Superior temporal gyrus (tissue), 1 donor: ENCODE data around the gene ERMARD.
A peak's percentile ranks its signal among the peaks of the same experiment; 100 is the strongest.

ENCODE experiments used
- DNase-seq: peaks from one replicate; pipeline ENCODE4 v3.0.0-alpha.2; 2016; ENCODE audit errors: extremely low spot score

Gene ERMARD

DNA sequence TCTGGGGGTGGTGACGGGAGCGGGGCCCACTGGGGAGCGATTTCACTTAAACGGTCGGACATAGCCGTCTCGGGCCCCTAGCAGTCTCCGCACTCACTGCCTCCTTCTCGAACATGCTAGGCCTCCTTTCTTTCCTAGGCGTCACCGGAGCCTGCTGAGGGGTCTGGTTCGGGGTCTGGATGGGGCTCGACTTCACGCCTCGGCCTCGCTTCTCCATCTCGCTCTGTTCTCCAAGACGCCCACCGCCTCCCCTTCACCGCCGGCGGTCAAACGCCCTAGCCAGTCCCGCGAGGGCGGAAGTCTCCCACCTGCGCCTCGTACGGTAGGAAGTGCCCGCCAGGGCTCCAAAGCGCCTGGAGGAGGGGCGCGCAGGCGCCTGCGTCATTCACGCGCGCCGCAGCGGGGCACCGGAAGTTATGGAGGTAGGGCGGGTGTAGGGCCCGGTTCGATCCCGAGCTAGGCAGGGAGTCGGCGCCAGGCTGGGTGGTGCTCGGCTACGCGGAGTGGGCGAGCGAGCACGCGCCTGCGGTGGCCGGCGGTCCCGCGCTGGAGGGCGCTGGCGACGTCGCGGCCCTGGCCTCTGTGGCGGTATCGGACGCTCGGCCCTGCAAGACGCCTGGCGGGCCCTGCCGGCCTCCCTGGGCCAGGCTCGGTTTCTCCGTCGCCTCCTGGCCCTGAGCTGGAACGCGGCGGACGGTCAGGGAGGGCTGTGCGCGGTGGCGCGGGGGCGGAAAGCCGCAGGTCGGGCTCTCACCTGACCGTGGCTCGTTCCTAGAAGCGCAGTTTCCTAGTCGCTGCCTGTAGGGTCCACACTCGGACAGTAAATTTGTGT, at the start of gene ERMARD, which contains the start of gene DYNLT2:
TSS of gene ERMARD (plus strand) at position 381 of the 832 bp plus-strand sequence. CDS start at position 417, 36 bp downstream.
TSS of gene DYNLT2 (minus strand) at position 331 of the 832 bp plus-strand sequence. CDS start at position 217, 114 bp downstream.
- peak; percentile 94 for DNase-seq

DNA sequence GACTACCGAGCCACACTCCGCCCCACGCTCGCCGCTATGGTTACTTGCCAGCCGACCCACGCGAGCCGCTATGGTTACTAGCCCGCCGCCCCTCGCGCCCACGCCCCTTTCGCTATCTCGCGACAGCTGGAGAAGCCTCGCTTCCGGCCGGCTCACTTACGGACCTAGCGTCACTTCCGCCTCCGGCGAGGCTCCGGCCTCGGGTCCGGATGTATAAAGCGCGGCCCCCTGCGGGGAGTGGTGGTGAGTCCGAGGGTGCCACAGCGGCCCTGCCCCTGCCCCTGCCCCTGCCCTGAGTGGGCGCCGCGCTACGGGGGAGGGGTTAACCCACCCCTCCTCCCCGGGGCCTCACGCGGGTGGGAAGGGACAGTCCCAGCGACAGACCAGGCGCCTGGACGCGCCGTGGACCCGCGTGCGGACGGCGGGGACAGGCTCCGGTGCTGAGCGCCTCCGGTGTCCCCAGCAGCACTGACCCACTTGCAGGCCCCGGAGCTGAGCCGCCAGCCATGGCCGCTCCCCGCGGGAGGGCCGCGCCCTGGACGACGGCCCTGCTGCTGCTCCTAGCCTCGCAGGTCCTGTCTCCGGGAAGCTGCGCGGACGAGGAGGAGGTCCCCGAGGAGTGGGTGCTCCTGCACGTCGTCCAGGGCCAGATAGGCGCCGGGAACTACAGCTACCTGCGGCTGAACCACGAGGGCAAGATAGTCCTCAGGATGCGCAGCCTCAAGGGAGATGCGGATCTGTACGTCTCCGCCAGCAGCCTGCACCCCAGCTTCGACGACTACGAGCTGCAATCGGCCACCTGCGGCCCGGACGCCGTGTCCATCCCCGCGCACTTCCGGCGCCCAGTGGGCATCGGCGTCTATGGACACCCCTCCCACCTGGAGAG, 49.2 kb upstream of the ERMARD start, which contains the start of the genes C6orf120 and WDR27:
TSS of gene C6orf120 (plus strand) at position 173 of the 886 bp plus-strand sequence. CDS start at position 507, 334 bp downstream.
TSS of gene WDR27 (minus strand) at position 76 of the 886 bp plus-strand sequence. CDS start 13,024 bp downstream, outside the sequence.
- peak; percentile 95 for DNase-seq

GRCh38 chr6:169702840-169703246, 48.6 kb upstream of the ERMARD start:
- DNase-seq = no peak

DNA sequence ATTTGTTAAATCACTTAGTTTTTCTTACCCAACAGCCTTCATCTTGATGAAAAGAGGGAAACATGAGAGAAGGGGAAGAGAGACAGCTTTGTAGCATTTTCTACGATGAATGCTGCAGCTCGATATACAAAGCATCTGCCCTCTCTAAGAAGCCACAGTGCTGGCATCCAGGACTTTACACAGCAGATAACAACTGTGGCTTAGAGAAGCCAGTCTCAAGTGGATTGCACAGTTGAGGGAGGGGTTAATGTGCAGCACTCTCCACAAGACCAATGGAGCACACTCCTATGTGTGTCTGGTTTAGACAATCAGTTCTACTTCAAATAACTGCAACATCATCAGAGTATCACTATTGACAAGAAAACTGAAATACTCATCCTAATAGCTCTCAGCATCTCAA, 43.6 kb upstream of the ERMARD start:
- DNase-seq = no peak

GRCh38 chr6:169709293-169709692, 42.1 kb upstream of the ERMARD start:
- no peak for DNase-seq

DNA sequence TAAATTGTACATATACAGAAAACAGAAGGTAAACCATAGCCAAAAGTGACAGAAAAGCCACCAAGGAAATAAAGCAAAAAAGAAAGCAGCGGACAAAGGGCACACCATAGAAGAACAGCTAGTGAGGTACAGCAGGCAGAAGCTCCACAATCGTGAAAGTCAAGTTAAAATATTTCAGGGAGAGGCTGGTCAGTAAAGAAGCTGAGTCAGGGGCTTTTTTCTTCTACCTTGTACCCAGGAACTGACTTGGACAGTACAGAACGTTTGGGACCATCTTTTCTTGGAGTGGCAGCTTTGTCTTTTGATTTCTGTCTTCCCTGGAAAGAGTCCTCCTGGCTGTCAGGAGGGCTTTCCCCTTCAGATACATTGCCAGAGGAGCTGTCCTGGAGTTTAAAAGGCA, 41.4 kb upstream of the ERMARD start:
- no peak for DNase-seq

DNA sequence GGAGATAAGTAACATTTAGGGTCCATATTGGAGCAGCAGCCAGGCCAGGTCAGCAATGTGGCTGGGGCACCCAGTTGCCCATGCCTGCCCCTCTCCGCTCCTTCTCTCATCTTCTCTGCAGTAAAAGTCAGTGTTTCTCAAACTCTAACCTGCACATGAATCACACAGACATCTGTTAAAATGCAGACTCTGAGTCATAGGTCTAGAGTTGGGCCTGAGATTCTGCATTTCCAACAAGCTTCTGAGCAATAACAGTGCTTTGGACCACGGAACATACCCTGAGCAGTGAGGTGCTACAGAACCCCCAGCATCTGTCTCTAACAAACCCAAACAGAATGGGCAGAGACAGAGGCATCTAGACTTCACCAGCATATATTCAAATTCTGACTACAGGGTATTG, 37.2 kb upstream of the ERMARD start:
- DNase-seq = no peak

DNA sequence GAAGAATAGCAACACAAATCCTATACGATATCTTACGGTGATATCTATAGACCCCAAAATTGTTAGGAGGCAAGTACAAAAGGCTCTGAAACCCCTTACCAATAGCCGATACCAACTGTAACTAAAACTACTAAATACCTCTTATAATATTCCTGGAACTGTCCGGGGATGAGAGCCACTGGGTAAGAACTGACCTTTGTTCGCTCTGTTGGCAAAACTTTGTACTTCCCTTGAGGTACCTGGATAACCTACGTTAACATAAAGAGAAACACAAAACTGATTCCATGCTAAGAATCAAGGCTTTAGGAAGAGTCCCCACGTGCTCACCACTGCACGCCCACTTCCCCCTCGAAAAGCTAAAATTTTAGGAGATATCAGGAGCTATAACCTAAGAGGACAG, 36.8 kb upstream of the ERMARD start:
- DNase-seq = no peak

DNA sequence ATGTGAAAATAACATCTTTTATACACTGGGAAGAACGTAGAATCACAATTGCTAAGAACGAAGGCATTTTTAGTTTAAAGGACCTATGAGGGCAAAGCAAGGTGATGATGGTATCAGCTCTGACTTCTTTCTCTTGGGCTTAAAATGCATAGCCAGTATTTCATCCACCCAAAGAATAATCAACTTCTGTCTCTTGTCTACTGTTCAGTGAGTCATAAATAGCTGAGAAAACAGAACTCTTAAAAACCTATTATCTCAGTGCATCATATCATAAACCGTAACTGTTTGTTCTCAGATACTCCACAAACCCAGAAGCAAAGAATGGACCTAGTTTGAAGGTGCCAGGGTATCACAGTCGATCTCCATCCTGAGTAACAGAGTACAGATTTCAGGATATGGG, 32.3 kb upstream of the ERMARD start:
- DNase-seq = no peak

DNA sequence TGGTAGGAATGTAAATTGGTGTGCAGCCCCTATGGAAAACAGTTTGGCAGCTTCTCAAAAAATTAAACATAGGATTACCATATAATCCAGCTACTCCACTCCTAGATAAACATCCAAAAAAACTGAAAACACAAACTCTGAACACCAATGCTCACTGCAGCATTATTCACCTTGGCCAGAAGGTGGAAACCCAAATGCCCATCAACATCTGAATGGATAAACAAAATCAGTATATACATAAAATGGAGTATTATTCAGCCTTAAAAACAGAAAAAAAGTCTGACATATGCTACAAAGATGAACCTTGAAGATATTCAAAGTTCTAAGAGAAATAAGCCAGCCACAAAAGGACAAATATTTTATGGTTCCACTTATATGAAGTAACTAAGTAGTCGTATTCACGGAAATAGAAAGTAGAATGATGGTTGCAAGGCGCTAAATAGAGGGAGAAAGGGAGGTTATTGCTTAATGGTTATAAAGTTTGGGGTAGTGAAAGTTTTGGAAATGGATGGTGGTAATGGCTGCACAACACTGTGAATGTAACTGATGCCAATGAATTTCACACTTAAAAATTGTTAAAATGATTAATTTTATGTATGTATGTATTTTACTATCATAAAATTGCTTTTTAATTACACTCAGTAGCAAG, 31.1 kb upstream of the ERMARD start:
- no peak for DNase-seq

- DNase-seq = no peak
Observed at GRCh38 chr6:169722362-169723199, 28.8 kb upstream of the ERMARD start.

GRCh38 chr6:169723200-169723909, 28.1 kb upstream of the ERMARD start:
- DNase-seq = peak; percentile 63

GRCh38 chr6:169723991-169724493, 27.4 kb upstream of the ERMARD start:
- DNase-seq = no peak

- peak; percentile 48 for DNase-seq
Observed at GRCh38 chr6:169724494-169725124, 26.8 kb upstream of the ERMARD start, which contains the start of gene PHF10. TSS of gene PHF10 (minus strand) at chr6:169724500. CDS start at chr6:169723931, 569 bp downstream.

GRCh38 chr6:169725125-169726048, 26.0 kb upstream of the ERMARD start:
- DNase-seq = peak; percentile 56

DNA sequence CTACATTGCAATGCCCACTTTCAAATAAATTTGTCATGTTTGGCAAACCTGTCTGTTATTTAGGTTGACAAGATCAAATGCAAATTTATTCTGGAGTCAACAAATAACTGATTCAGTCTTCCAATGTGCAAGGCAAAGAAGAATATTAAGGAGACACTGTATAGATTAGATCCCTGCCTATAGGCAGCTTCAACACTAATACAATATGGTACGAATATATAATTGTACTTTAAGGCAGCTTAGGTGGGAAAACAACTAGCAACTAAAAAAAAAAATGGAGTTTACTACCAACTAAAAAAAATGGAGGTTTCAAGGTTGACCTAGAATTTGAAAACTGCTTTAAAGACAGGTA, 25.4 kb upstream of the ERMARD start:
- DNase-seq = no peak

GRCh38 chr6:169726963-169727362, 24.5 kb upstream of the ERMARD start:
- DNase-seq = no peak

GRCh38 chr6:169729961-169730360, 21.5 kb upstream of the ERMARD start:
- no peak for DNase-seq
